K562 (cell line): ENCODE data around the gene BFSP1. TPM values are rescaled to one million over a fixed set of nuclear protein-coding genes. Genes with fewer than 3 reads are reported as not detected.

Experiments used
- ATAC-seq: fragments of 200-7000 bp; cut with Tn5 transposase; 3 replicates; pipeline ENCODE4 v1.9.1; 2020; ENCODE audit warnings: moderate library complexity
- BruUV-seq: library from RNA; stranded (reverse); fragments of 400-500 nt; replicated peaks from 2 replicates; lab custom pipeline; 2021; lab: Mats Ljungman, UMichigan
- CTCF ChIA-PET: fragments of 300-600 bp; formaldehyde crosslinking; extraction: SDS; loops from one replicate; lab custom pipeline; 2021; ENCODE audit warnings: low intra/inter-chr PET ratio; lab: Yijun Ruan, JAX
- POLR2A ChIA-PET: fragments of 300-600, 350-650 bp; sonication (Branson Sonifier 250); formaldehyde crosslinking; extraction: SDS; loops from one replicate; lab custom pipeline; 2021; ENCODE audit warnings: antibody characterized with exemption, inconsistent platforms; lab: Yijun Ruan, JAX
- DNase-seq, 4 experiments: peaks; one replicate each; pipeline versions ENCODE4 v3.0.0 to v3.0.0-alpha.2; 2011 to 2018; ENCODE audit warnings: low spot score in 3 of 4, mixed read lengths in 3 of 4; ENCODE audit errors: extremely low read depth in 1 of 4
- FAIRE-seq: peaks from 2 replicates; lab custom pipeline; 2011; peaks lifted over from hg19 to GRCh38; lab: Jason Lieb, UNC
- H2AFZ ChIP-seq: 2 replicates; pipeline ENCODE4 v1.6.0; 2011; ENCODE audit warnings: low read depth, low read length, control low read depth, inconsistent platforms
- H3K27ac ChIP-seq: fragments of 200-600 bp; 3 replicates; pipeline ENCODE4 v1.8.0; 2011; ENCODE audit warnings: low read depth, mild to moderate bottlenecking, control low read depth, inconsistent platforms, low read length, moderate library complexity, mixed read lengths; ENCODE audit errors: extremely low read depth
- H3K27me3 ChIP-seq, 2 experiments: fragments of 300-600 bp in 1 of 2; 2 replicates in 1 of 2; 3 replicates in 1 of 2; pipeline versions ENCODE4 v1.6.0 to v1.8.0; 2011; ENCODE audit warnings: inconsistent platforms in 2 of 2, low read length in 2 of 2, mild to moderate bottlenecking in 1 of 2, mixed read lengths in 1 of 2, moderate library complexity in 1 of 2; ENCODE audit not compliant: control insufficient read depth in 2 of 2, insufficient read depth in 2 of 2
- H3K36me3 ChIP-seq: fragments of 300-600 bp; 3 replicates; pipeline ENCODE4 v1.8.0; 2011; ENCODE audit warnings: mild to moderate bottlenecking, low read length, inconsistent platforms; ENCODE audit not compliant: control insufficient read depth, insufficient read depth
- H3K4me1 ChIP-seq, 2 experiments: fragments of 200-600 bp in 1 of 2; replicated peaks in 1 of 2; 2 replicates in 1 of 2; 3 replicates in 1 of 2; pipeline versions ENCODE4 v1.5.1 to v1.8.0; 2011; ENCODE audit warnings: inconsistent platforms in 2 of 2, low read length in 2 of 2, mild to moderate bottlenecking in 1 of 2, mixed read lengths in 1 of 2, moderate library complexity in 1 of 2; ENCODE audit not compliant: control insufficient read depth in 2 of 2, insufficient read depth in 2 of 2
- H3K4me2 ChIP-seq: 2 replicates; pipeline ENCODE4 v1.6.1; 2011; ENCODE audit warnings: low read length, control low read depth, inconsistent platforms, mixed read lengths; ENCODE audit not compliant: insufficient read depth
- H3K4me3 ChIP-seq: fragments of 200-600 bp; sonication (generic), shearing (Covaris generic); 2 replicates; pipeline ENCODE4 v1.5.1; 2016; ENCODE audit warnings: control low read depth, inconsistent platforms
- H3K79me2 ChIP-seq: fragments of 200-600 bp; 3 replicates; pipeline ENCODE4 v1.8.0; 2011; ENCODE audit warnings: low read length, inconsistent platforms; ENCODE audit not compliant: control insufficient read depth, insufficient read depth
- H3K9ac ChIP-seq, 2 experiments: 2 replicates each; pipeline versions ENCODE4 v1.6.0 to v1.6.1; 2011; ENCODE audit warnings: low read depth in 2 of 2, low read length in 2 of 2, control low read depth in 1 of 2, inconsistent platforms in 1 of 2, mild to moderate bottlenecking in 1 of 2, mixed read lengths in 1 of 2; ENCODE audit not compliant: insufficient read depth in 1 of 2
- H3K9me1 ChIP-seq: one replicate; pipeline ENCODE4 v1.6.0; 2011; ENCODE audit warnings: inconsistent platforms, mild to moderate bottlenecking, low read length, moderate library complexity; ENCODE audit not compliant: control insufficient read depth, insufficient read depth
- H3K9me3 ChIP-seq: replicated peaks from 2 replicates; pipeline ENCODE4 v1.5.1; 2011; ENCODE audit warnings: low read depth, low read length, inconsistent platforms; ENCODE audit not compliant: control insufficient read depth, insufficient read depth
- H4K20me1 ChIP-seq: replicated peaks from 2 replicates; pipeline ENCODE4 v1.6.1; 2011; ENCODE audit warnings: low read length, inconsistent platforms, mixed read lengths; ENCODE audit not compliant: control insufficient read depth, insufficient read depth
- FOXM1 ChIP-seq, 2 experiments: fragments of 450-650 bp in 1 of 2; sonication (generic) in 1 of 2; formaldehyde crosslinking in 1 of 2; IDR thresholded peaks; 2 replicates each; pipeline versions ENCODE4 v1.6.1 to v1.9.0; 2017 to 2022; ENCODE audit warnings: low read depth in 2 of 2, mild to moderate bottlenecking in 2 of 2, missing genetic modification reagents in 1 of 2, moderate library complexity in 1 of 2
- HDAC3 ChIP-seq: fragments of 450-650 bp; IDR thresholded peaks from 2 replicates; pipeline ENCODE4 v1.6.1; 2018; ENCODE audit warnings: borderline replicate concordance, mild to moderate bottlenecking, moderate library complexity; ENCODE audit not compliant: partially characterized antibody
- HNRNPH1 ChIP-seq: fragments of 200-400 bp; formaldehyde crosslinking; optimal IDR thresholded peaks from 2 replicates; pipeline ENCODE3; 2017; ENCODE audit warnings: low read depth, mild to moderate bottlenecking, low read length, moderate library complexity
- L3MBTL2 ChIP-seq: fragments of 450-650 bp; IDR thresholded peaks from 2 replicates; pipeline ENCODE4 v1.6.1; 2016; ENCODE audit warnings: mild to moderate bottlenecking, moderate library complexity
- NR1H2 ChIP-seq: sonication (generic); formaldehyde crosslinking; IDR thresholded peaks from 2 replicates; pipeline ENCODE4 v1.4.0; 2020; ENCODE audit warnings: mild to moderate bottlenecking, missing genetic modification reagents
- SRF ChIP-seq, 2 experiments: fragments of 250-450, 450-650 bp in 1 of 2; sonication (Bioruptor Pico) in 1 of 2; sonication (generic) in 1 of 2; formaldehyde crosslinking; IDR thresholded peaks; 2 replicates each; pipeline versions ENCODE4 v1.5.0 to v1.5.1; 2020 to 2022; ENCODE audit warnings: mild to moderate bottlenecking in 1 of 2, missing genetic modification reagents in 1 of 2
- STAG1 ChIP-seq: sonication (generic); formaldehyde crosslinking; IDR thresholded peaks from 2 replicates; pipeline ENCODE4 v1.5.0; 2020; ENCODE audit warnings: missing genetic modification reagents, borderline replicate concordance
- TEAD2 ChIP-seq: fragments of 450-650 bp; IDR thresholded peaks from 2 replicates; pipeline ENCODE4 v1.6.1; 2016; ENCODE audit warnings: missing genetic modification characterization, control low read depth, missing compliant biosample characterization
- WGBS: fragments of 100-300 bp; shearing (Covaris generic); methylation state at CpG from one replicate; pipeline ENCODE4 v1.1.6; 2016; ENCODE audit warnings: low coverage, mixed read lengths; ENCODE audit not compliant: insufficient coverage; ENCODE audit errors: missing lambda C conversion rate; 5-methylcytosine and 5-hydroxymethylcytosine counted together
- in situ Hi-C: fragments of 300-500 bp; cut with MboI; formaldehyde crosslinking; loops from 4 replicates; pipeline ENCODE4 v1.15.0; 2018; ENCODE audit warnings: inconsistent platforms, mixed read lengths
- intact Hi-C: fragments of 100-400 bp; cut with micrococcal nuclease; formaldehyde crosslinking; loops from 2 replicates; pipeline ENCODE4 v1.14.2; 2022
- polyA plus RNA-seq, 8 experiments: library from polyadenylated mRNA; depleted of rRNA in 4 of 8; stranded (reverse) in 5 of 8; unstranded in 3 of 8; fragments of >200 nt; fragmentation: Nextera tagmentation in 2 of 8; fragmentation: Illumina TruSeq in 1 of 8; extraction: Ambion mirVana in 2 of 8; extraction: Trizol in 1 of 8; gene quantifications; 2 replicates each; pipeline versions ENCODE4 v1.2.1 to v1.2.3, GENCODE V29; 2011 to 2014; ENCODE audit warnings: inconsistent platforms in 1 of 8, missing spikeins in 1 of 8
- total RNA-seq, 7 experiments: library from RNA; depleted of rRNA in 6 of 7; stranded (reverse); fragments of >200 nt in 6 of 7; fragmentation: Illumina TruSeq in 2 of 7; extraction: Trizol in 2 of 7; gene quantifications; 2 replicates each; pipeline versions ENCODE4 v1.2.1 to v1.2.3, GENCODE V29; 2011 to 2021; ENCODE audit warnings: low replicate concordance in 1 of 7
- TF ChIP-seq, protein P1 (sequence below): fragments of 450-650 bp; conservative IDR thresholded peaks from 2 replicates; pipeline ENCODE4 v1.6.1; 2016; ENCODE audit warnings: missing genetic modification characterization, low read depth, mild to moderate bottlenecking, control low read depth, missing compliant biosample characterization
- TF ChIP-seq, protein P2 (sequence below): fragments of 450-650 bp; IDR thresholded peaks from 2 replicates; pipeline ENCODE4 v1.6.1; 2016

BFSP1 gene
- total and polyA plus RNA-seq, 9 of the 15 experiments (the other 6 are each of a cell fraction or from before 2014, with no cell fraction given) = 0.09 to 0.86 (median 0.40) TPM

DNA sequence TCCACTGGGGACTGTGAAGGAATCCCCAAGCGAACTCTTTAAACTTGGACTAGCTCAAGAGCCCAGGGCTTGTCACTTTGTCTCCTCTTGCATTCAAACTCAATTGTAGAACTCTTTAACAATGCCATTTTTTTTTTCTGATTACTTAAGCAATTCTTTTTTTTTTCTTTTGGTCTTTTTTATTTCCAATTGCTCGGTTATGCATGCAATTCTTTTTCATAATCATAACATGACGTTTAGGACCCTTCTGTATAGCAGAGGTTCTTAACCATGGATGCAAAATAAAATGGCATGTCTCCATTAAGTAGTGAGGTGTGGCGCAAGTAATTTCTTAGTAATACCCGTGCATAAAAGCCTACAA, 466 bp upstream of the BFSP1 start:
- Histone ChIP-seq H3K27ac (no peak overlapping the region), H4K20me1 (no peaks in the 10 kb centered on the region), H3K4me1 (0 out of 5 replicates have a peak, but pooled peaks cover 0 to 5% of the 10 kb centered on the region in 2 experiments), H3K4me3 (no peak overlapping the region), H3K27me3 (no peaks in the 10 kb centered on the region), H2AFZ (no peak overlapping the region), H3K36me3 (no peaks in the 10 kb centered on the region), H3K4me2 (no peak overlapping the region), H3K9me1 (no peaks in the 10 kb centered on the region), H3K9ac (no peak overlapping the region), H3K9me3 (no peaks in the 10 kb centered on the region), H3K79me2 (no peaks in the 10 kb centered on the region)
- 28% methylated on average over 4 of the region's 5 CpGs for WGBS
- intact Hi-C loops = loop anchor here (10.0 kb wide), 2 partner anchors 363 to 463 kb away; no protein-coding TSS in a partner anchor
- DNase-seq = no peak
- in situ Hi-C loops = no loop called here
- FAIRE-seq = no peak
- TF ChIP-seq HDAC3 (no peak), STAG1 (no peak), SRF (CRISPR knock-in tag; IDR thresholded peaks at IDR 0.05) (no peak), NR1H2 (CRISPR knock-in tag) (no peak), HNRNPH1 (no peak), L3MBTL2 (no peak), TEAD2 (tag) (no peak), FOXM1 (IDR thresholded peaks at IDR 0.05; ENCODE audit: low read depth) (no peak), FOXM1 (CRISPR knock-in tag; IDR thresholded peaks at IDR 0.05; ENCODE audit: low read depth) (no peak)
- TF ChIP-seq, protein P1, sequence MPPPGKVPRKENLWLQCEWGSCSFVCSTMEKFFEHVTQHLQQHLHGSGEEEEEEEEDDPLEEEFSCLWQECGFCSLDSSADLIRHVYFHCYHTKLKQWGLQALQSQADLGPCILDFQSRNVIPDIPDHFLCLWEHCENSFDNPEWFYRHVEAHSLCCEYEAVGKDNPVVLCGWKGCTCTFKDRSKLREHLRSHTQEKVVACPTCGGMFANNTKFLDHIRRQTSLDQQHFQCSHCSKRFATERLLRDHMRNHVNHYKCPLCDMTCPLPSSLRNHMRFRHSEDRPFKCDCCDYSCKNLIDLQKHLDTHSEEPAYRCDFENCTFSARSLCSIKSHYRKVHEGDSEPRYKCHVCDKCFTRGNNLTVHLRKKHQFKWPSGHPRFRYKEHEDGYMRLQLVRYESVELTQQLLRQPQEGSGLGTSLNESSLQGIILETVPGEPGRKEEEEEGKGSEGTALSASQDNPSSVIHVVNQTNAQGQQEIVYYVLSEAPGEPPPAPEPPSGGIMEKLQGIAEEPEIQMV (tag) = no peak
- TF ChIP-seq, protein P2, sequence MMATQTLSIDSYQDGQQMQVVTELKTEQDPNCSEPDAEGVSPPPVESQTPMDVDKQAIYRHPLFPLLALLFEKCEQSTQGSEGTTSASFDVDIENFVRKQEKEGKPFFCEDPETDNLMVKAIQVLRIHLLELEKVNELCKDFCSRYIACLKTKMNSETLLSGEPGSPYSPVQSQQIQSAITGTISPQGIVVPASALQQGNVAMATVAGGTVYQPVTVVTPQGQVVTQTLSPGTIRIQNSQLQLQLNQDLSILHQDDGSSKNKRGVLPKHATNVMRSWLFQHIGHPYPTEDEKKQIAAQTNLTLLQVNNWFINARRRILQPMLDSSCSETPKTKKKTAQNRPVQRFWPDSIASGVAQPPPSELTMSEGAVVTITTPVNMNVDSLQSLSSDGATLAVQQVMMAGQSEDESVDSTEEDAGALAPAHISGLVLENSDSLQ = no peak
- ChIA-PET POLR2A (interaction anchor here (0.7 kb wide), 1 partner anchor 107 kb away, joined by 3 read pairs; no protein-coding TSS in a partner anchor), CTCF (no interaction called here)
- BruUV-seq = no TSS peak
- ATAC-seq = no peak
